GM12878 (cell line): ENCODE data around the gene GGT6. TPM values are rescaled to one million over a fixed set of nuclear protein-coding genes. Genes with fewer than 3 reads are reported as not detected.

ENCODE experiments used
- ATAC-seq: fragments of 200-7000 bp; cut with Tn5 transposase; 3 replicates; pipeline ENCODE4 v1.9.1; 2020; ENCODE audit warnings: mild to moderate bottlenecking, moderate library complexity
- BruUV-seq: library from RNA; stranded (reverse); fragments of 400-500 nt; replicated peaks from 2 replicates; lab custom pipeline; 2021; lab: Mats Ljungman, UMichigan
- CTCF ChIA-PET: fragments of 300-600 bp; sonication (Branson Sonifier 250); formaldehyde crosslinking; extraction: SDS; loops from one replicate; lab custom pipeline; 2021; ENCODE audit warnings: inconsistent platforms; lab: Yijun Ruan, JAX
- POLR2A ChIA-PET: fragments of 350-600 bp; formaldehyde crosslinking; extraction: SDS; loops from one replicate; lab custom pipeline; 2021; ENCODE audit warnings: inconsistent platforms; lab: Charles Lee
- RAD21 ChIA-PET: fragments of 300-600 bp; sonication (Branson Sonifier 250); formaldehyde crosslinking; loops from one replicate; lab custom pipeline; 2023; ENCODE audit warnings: antibody characterized with exemption; ENCODE audit not compliant: unreplicated experiment; lab: Charles Lee
- SMC1A ChIA-PET: fragments of 300-600 bp; sonication (Branson Sonifier 250); formaldehyde crosslinking; loops from one replicate; lab custom pipeline; 2023; ENCODE audit not compliant: unreplicated experiment, uncharacterized antibody; lab: Charles Lee
- DNase-seq: peaks from one replicate; pipeline ENCODE4 v3.0.0-alpha.2; 2011; ENCODE audit warnings: low read depth, low spot score
- FAIRE-seq: peaks from 3 replicates; lab custom pipeline; 2011; peaks lifted over from hg19 to GRCh38; lab: Jason Lieb, UNC
- H2AFZ ChIP-seq: 2 replicates; pipeline ENCODE4 v1.6.0; 2011; ENCODE audit warnings: low read depth, low read length, control low read depth; ENCODE audit not compliant: control insufficient read depth
- H3K27ac ChIP-seq: 2 replicates; pipeline ENCODE4 v1.5.1; 2011; ENCODE audit warnings: control low read depth; ENCODE audit not compliant: control insufficient read depth, insufficient read depth
- H3K27me3 ChIP-seq, 2 experiments: replicated peaks in 1 of 2; 2 replicates each; pipeline versions ENCODE4 v1.6.0 to v1.6.1; 2011; ENCODE audit warnings: low read length in 1 of 2; ENCODE audit not compliant: control insufficient read depth in 2 of 2, insufficient read depth in 2 of 2
- H3K36me3 ChIP-seq, 2 experiments: 2 replicates each; pipeline ENCODE4 v1.5.1; 2011; ENCODE audit warnings: low read length in 1 of 2; ENCODE audit not compliant: control insufficient read depth in 2 of 2, insufficient read depth in 2 of 2
- H3K4me1 ChIP-seq: 2 replicates; pipeline ENCODE4 v1.6.1; 2011; ENCODE audit warnings: mild to moderate bottlenecking, low read length, moderate library complexity, mixed read lengths; ENCODE audit not compliant: control insufficient read depth, insufficient read depth
- H3K4me2 ChIP-seq: 2 replicates; pipeline ENCODE4 v1.6.0; 2011; ENCODE audit warnings: control low read depth; ENCODE audit not compliant: control insufficient read depth, insufficient read depth
- H3K4me3 ChIP-seq: fragments of 200-600 bp; sonication (generic); 2 replicates; pipeline ENCODE4 v1.5.1; 2016
- H3K79me2 ChIP-seq: 2 replicates; pipeline ENCODE4 v1.6.0; 2011; ENCODE audit warnings: low read length; ENCODE audit not compliant: control insufficient read depth, insufficient read depth
- H3K9ac ChIP-seq: 2 replicates; pipeline ENCODE4 v1.8.0; 2011; ENCODE audit warnings: low read length, control low read depth, mixed read lengths; ENCODE audit not compliant: control insufficient read depth, insufficient read depth
- H3K9me3 ChIP-seq: replicated peaks from 3 replicates; pipeline ENCODE4 v1.5.1; 2011; ENCODE audit warnings: mild to moderate bottlenecking, low read length; ENCODE audit not compliant: control insufficient read depth, insufficient read depth
- H4K20me1 ChIP-seq: 2 replicates; pipeline ENCODE4 v1.6.0; 2011; ENCODE audit not compliant: control insufficient read depth, insufficient read depth
- BACH1 ChIP-seq: fragments of 450-650 bp; IDR thresholded peaks from 2 replicates; pipeline ENCODE4 v1.6.1; 2017; ENCODE audit warnings: mild to moderate bottlenecking, borderline replicate concordance
- BCL3 ChIP-seq: IDR thresholded peaks from 2 replicates; pipeline ENCODE4 v1.6.1; 2011; ENCODE audit warnings: borderline replicate concordance, low read depth, mild to moderate bottlenecking, moderate library complexity, low read length; ENCODE audit not compliant: insufficient read depth, poor library complexity, severe bottlenecking
- CBFB ChIP-seq: IDR thresholded peaks from 2 replicates; pipeline ENCODE4 v1.6.1; 2016; ENCODE audit warnings: antibody characterized with exemption, low read depth
- ETV6 ChIP-seq, 2 experiments: fragments of 450-650 bp in 1 of 2; IDR thresholded peaks in 1 of 2; conservative IDR thresholded peaks in 1 of 2; 2 replicates each; pipeline ENCODE4 v1.6.1; 2014; ENCODE audit warnings: antibody characterized with exemption in 1 of 2, borderline replicate concordance in 1 of 2, low read depth in 1 of 2, mild to moderate bottlenecking in 1 of 2, moderate library complexity in 1 of 2
- MEF2B ChIP-seq: fragments of 450-650 bp; IDR thresholded peaks from 2 replicates; pipeline ENCODE4 v1.6.1; 2018; ENCODE audit warnings: mild to moderate bottlenecking, moderate library complexity; ENCODE audit not compliant: partially characterized antibody, poor library complexity, severe bottlenecking
- MLLT1 ChIP-seq: fragments of 450-650 bp; IDR thresholded peaks from 2 replicates; pipeline ENCODE4 v1.6.1; 2016; ENCODE audit warnings: mild to moderate bottlenecking
- MTA2 ChIP-seq: fragments of 450-650 bp; IDR thresholded peaks from 2 replicates; pipeline ENCODE4 v1.6.1; 2016; ENCODE audit warnings: low read depth, mild to moderate bottlenecking, moderate library complexity
- POLR2AphosphoS2 ChIP-seq: IDR thresholded peaks from 2 replicates; pipeline ENCODE4 v1.6.1; 2011; ENCODE audit warnings: low read depth, mild to moderate bottlenecking, low read length, improper control_type of control experiment, moderate library complexity
- RCOR1 ChIP-seq: conservative IDR thresholded peaks from 2 replicates; pipeline ENCODE4 v1.6.1; 2012; ENCODE audit warnings: low read depth, low read length, improper control_type of control experiment
- SIN3A ChIP-seq: IDR thresholded peaks from 2 replicates; pipeline ENCODE4 v1.6.1; 2012; ENCODE audit warnings: low read depth, low read length, improper control_type of control experiment
- SUPT20H ChIP-seq: IDR thresholded peaks from 2 replicates; pipeline ENCODE4 v1.6.1; 2011; ENCODE audit warnings: low read depth, mild to moderate bottlenecking, low read length, moderate library complexity, borderline replicate concordance; ENCODE audit not compliant: control insufficient read depth
- YY1 ChIP-seq: IDR thresholded peaks from 2 replicates; pipeline ENCODE4 v1.6.1; 2011; ENCODE audit warnings: low read depth, mild to moderate bottlenecking, low read length
- ZNF384 ChIP-seq: IDR thresholded peaks from 2 replicates; pipeline ENCODE4 v1.6.1; 2012; ENCODE audit warnings: low read depth, mild to moderate bottlenecking, low read length, improper control_type of control experiment, borderline replicate concordance
- WGBS: methylation state at CpG from one replicate; pipeline ENCODE4 v1.1.6; 2016; ENCODE audit warnings: low lambda C conversion rate; ENCODE audit not compliant: insufficient replicate concordance, insufficient coverage; ENCODE audit errors: missing lambda C conversion rate; 5-methylcytosine and 5-hydroxymethylcytosine counted together
- in situ Hi-C: fragments of 300-500 bp; cut with MboI; formaldehyde crosslinking; loops from 9 replicates; pipeline ENCODE4 v1.14.3; 2018; ENCODE audit warnings: mixed read lengths
- intact Hi-C: fragments of 100-400 bp; cut with micrococcal nuclease; formaldehyde crosslinking; loops from one replicate; pipeline ENCODE4 v1.14.2; 2022; ENCODE audit not compliant: unreplicated experiment
- polyA plus RNA-seq, 11 experiments: library from polyadenylated mRNA; depleted of rRNA in 4 of 11; unstranded in 6 of 11; stranded (reverse) in 5 of 11; fragments of >200 nt; fragmentation: Nextera tagmentation in 4 of 11; fragmentation: Illumina TruSeq in 1 of 11; extraction: Ambion mirVana in 4 of 11; extraction: Trizol in 1 of 11; gene quantifications; 1 replicate in 1 of 11; 2 replicates in 10 of 11; pipeline versions ENCODE4 v1.2.1 to v1.2.3, GENCODE V29; 2011 to 2016; ENCODE audit warnings: inconsistent platforms in 2 of 11, missing spikeins in 2 of 11, low read depth in 1 of 11
- total RNA-seq, 4 experiments: library from RNA; depleted of rRNA in 3 of 4; stranded (reverse); fragments of >200 nt in 3 of 4; fragmentation: Illumina TruSeq in 1 of 4; extraction: Trizol in 1 of 4; gene quantifications; 2 replicates each; pipeline versions ENCODE4 v1.2.1 to v1.2.3, GENCODE V29; 2013 to 2021

GGT6 gene
- total and polyA plus RNA-seq, 10 of the 15 experiments (the other 5 are each of a cell fraction or from before 2014, with no cell fraction given): 0.01 to 0.26 (median 0.13) TPM; not detected in 5

DNA sequence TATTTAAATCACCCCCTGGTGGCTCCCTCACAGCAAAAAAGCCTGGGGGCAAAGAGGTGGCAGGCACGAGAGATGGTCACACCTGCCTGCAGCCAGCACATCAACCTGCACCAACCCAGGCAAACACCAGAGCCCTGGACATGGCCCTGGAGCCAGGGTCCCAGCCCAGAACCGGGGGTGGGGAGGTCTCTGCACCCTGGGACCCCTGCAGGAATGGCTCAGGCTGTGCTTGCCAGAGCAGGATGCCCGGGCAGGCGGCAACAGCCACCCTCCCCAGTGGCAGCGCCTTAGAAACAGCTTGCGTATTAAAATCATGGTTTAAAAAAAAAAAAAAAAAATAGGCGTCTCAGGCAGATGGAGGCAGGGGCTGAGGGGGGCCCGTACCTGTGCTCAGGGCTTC lies 21.4 kb downstream of the GGT6 start:
- 84% methylated on average over 7 of the region's 8 CpGs for WGBS

DNA sequence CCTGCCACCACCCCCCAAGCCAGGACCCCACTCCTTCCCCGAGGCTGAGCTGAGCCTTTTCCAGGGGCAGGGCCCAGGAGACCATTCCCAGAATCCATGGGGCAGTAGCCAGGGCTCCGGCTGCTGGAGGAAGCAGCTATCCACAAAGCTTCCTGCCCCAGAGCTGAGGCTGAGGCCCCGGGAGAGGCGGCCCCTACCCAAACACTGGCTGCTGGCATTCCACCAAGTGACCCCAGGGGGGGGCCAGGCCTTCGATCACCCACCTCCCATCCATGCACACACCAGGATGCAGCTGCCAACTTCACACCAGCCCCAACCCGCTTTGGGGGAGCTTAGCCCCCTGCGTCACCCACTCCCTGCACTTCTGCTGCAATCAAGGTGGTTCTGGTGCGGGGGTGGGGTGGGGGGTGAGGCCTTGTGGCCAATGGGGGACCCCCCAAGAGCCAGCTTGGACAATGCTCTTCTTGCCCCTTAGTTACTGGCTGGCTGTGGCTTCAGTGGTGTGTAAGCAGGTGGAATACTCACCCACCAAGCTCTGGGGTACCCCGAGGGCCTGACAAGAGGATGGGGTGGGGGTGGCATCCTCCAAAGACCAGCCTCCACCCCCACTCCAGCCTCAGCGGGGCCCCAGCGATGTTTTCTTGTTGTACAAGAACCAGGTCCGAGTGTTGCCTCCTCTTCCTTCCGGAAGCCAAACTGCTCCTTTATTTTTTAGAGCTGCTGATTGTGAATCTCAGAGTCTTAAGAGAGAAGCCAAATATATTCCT lies 22.0 kb downstream of the GGT6 start:
- CTCF ChIA-PET: interaction anchor here (1.0 to 1.7 kb wide), 2 partner anchors 28 to 118 kb away, joined by 3 to 4 read pairs; no protein-coding TSS in a partner anchor
- no peak for ATAC-seq
- Histone ChIP-seq H2AFZ (no peak overlapping the region), H3K79me2 (no peaks in the 10 kb centered on the region), H4K20me1 (no peaks in the 10 kb centered on the region), H3K9ac (no peak overlapping the region), H3K27ac (no peak overlapping the region), H3K4me2 (no peak overlapping the region), H3K9me3 (no peaks in the 10 kb centered on the region), H3K4me1 (no peaks in the 10 kb centered on the region), H3K36me3 (peaks cover 0 to 36% of the 10 kb centered on the region in 2 experiments; a peak in 3 of 4 replicates), H3K27me3 (no peaks in the 10 kb centered on the region), H3K4me3 (no peak overlapping the region)
- no peak for FAIRE-seq
- no TSS peak for BruUV-seq
- intact Hi-C loops (no loop called here), in situ Hi-C loops (no loop called here)
- no peak for DNase-seq
- RAD21 ChIA-PET: interaction anchor here (1.1 kb wide), 1 partner anchor 116 kb away, joined by 4 read pairs; no protein-coding TSS in a partner anchor
- SMC1A ChIA-PET: interaction anchor here (0.8 kb wide), 1 partner anchor 24 kb away, joined by 3 read pairs; no protein-coding TSS in a partner anchor
- POLR2A ChIA-PET: interaction anchor here (0.6 kb wide), 1 partner anchor 162 kb away, joined by 3 read pairs; no protein-coding TSS in a partner anchor
- 84% methylated on average over 12 of the region's 13 CpGs for WGBS
- no peak for TF ChIP-seq YY1
- TF ChIP-seq ETV6 (conservative IDR thresholded peaks at IDR 0.05 in 1 of 2, IDR thresholded peaks at IDR 0.05 in 1 of 2; ENCODE audit: borderline replicate concordance in 1 of 2, low read depth in 1 of 2): no peak
- no peak for TF ChIP-seq BCL3
- no peak for TF ChIP-seq BACH1
- no peak for TF ChIP-seq MTA2
- TF ChIP-seq SIN3A: no peak
- no peak for TF ChIP-seq MEF2B
- no peak for TF ChIP-seq MLLT1
- TF ChIP-seq ZNF384: no peak
- no peak for TF ChIP-seq SUPT20H
- TF ChIP-seq CBFB: no peak

More for the DNA sequence above, 21.4 kb downstream of the GGT6 start:
- FAIRE-seq (no peak), DNase-seq (no peak), ATAC-seq (no peak)
- CTCF ChIA-PET: no interaction called here
- TF ChIP-seq RCOR1 (no peak), POLR2AphosphoS2 (no peak)
- RAD21 ChIA-PET: interaction anchor here (1.1 kb wide), 1 partner anchor 117 kb away, joined by 4 read pairs; no protein-coding TSS in a partner anchor
- BruUV-seq: no TSS peak
- Histone ChIP-seq H3K27me3 (no peaks in the 10 kb centered on the region), H3K4me3 (no peak overlapping the region), H3K4me1 (no peaks in the 10 kb centered on the region), H3K27ac (no peak overlapping the region), H3K9me3 (no peaks in the 10 kb centered on the region), H2AFZ (no peak overlapping the region), H3K79me2 (no peaks in the 10 kb centered on the region), H3K9ac (no peak overlapping the region), H3K36me3 (peaks cover 0 to 37% of the 10 kb centered on the region in 2 experiments; a peak in 3 of 4 replicates), H3K4me2 (no peak overlapping the region), H4K20me1 (no peaks in the 10 kb centered on the region)
- intact Hi-C loops (no loop called here), in situ Hi-C loops (no loop called here)
- POLR2A ChIA-PET: interaction anchor here (0.6 kb wide), 1 partner anchor 163 kb away, joined by 3 read pairs; no protein-coding TSS in a partner anchor
- SMC1A ChIA-PET: no interaction called here
